ENCODE results near the gene PLD5.
"Not testable (repeated sequence)": the region's sequence is repeated elsewhere in the genome, so short reads cannot be mapped to it uniquely, and the experiment has no call there.

The PLD5 gene

DNA sequence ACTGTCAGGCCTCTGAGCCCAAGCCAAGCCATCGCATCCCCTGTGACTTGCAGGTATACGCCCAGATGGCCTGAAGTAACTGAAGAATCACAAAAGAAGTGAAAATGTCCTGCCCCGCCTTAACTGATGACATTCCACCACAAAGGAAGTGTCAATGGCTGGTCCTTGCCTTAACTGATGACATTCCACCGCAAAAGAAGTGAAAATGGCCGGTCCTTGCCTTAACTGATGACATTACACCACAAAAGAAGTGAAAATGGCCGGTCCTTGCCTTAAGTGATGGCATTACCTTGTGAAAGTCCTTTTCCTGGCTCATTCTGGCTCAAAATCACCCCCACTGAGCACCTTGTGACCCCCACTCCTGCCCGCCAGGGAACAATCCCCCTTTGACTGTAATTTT lies 314.2 kb downstream of the PLD5 start:
- DNase-seq (ENCODE audit: low spot score) = not testable (repeated sequence)

DNA sequence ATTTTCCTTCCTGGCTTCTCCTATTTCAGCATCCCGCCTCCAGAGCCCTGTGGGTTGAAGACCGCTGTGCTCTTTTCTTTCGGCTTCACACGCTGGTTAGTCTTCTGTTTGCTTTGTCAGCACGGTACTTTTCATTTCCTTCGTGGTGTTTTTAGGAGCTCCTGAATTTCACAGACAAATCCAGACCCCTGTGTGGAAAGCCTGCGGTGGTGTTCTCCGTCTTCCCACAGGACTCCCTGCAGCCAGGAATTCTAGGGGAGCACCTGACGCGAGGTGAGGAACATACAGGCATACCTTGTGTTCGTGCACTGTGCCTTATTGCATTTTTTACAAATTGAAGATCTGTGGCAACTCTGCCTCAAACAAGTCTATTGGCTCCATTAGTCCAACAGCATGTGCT lies 315.4 kb downstream of the PLD5 start:
- no peak for DNase-seq (ENCODE audit: low spot score)

DNA sequence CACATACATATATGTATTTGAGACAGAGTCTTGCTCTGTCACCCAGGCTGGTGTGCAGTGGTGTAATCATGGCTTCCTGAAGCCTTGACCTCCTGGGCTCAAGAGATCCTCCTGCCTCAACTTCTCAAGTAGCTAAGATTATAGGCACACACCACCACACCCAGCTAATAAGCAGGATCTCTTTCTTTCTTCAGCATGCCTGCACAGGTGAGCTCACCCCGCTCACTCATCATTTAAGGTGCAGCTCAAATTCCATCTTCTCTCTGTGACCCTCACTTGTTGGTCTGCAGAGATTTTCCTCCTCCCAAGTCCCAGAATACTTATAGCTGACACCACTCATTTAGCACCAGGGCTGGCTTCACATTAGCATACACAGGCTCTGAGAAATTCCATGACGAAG lies 316.5 kb downstream of the PLD5 start:
- DNase-seq (ENCODE audit: low spot score) = no peak

DNA sequence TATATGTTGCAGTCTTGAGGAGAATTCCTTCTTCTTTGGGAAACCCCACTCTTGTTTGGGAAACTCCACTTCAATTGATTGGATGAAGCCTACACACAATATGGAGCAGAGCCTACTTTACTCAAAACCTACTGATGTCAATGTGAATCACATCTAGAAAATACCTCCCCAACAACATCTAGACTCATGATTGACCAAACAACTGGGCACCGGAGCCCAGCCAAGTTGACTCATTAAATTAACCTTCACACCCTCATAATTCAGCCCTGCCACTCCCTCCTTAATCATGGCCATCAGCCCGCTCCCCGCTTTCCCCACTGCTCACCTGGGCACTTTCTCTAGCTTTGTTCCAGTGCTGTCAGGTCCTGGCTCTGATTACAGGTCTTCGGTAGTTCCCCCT lies 317.5 kb downstream of the PLD5 start:
- no peak for DNase-seq (ENCODE audit: low spot score)

- no peak for DNase-seq (ENCODE audit: low spot score)
These were observed 318.6 kb downstream of the PLD5 start for GRCh38 chr1:242205622-242206489.

DNA sequence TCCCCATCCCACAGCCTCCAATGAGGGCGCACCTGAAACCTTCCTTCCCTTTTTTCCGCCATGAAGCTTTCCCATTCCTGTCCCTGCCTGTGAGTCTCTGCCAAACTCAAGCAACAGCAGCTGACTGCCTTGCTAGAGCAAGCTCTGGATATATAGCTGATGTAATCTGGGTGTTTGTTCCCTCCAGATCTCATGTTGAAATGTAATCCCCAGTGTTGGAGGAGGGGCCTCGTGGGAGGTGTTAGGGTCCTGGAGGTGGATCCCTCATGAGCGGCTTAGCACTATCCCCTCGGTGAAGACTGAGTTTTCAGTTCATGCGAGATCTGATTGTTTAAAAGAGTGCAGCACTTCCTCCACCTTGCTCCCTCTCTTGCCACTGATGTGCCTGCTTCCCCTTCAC lies 321.2 kb downstream of the PLD5 start:
- no peak for DNase-seq (ENCODE audit: low spot score)

- DNase-seq (ENCODE audit: low spot score) = no peak
These were observed 323.4 kb downstream of the PLD5 start for GRCh38 chr1:242201090-242201489.

DNA sequence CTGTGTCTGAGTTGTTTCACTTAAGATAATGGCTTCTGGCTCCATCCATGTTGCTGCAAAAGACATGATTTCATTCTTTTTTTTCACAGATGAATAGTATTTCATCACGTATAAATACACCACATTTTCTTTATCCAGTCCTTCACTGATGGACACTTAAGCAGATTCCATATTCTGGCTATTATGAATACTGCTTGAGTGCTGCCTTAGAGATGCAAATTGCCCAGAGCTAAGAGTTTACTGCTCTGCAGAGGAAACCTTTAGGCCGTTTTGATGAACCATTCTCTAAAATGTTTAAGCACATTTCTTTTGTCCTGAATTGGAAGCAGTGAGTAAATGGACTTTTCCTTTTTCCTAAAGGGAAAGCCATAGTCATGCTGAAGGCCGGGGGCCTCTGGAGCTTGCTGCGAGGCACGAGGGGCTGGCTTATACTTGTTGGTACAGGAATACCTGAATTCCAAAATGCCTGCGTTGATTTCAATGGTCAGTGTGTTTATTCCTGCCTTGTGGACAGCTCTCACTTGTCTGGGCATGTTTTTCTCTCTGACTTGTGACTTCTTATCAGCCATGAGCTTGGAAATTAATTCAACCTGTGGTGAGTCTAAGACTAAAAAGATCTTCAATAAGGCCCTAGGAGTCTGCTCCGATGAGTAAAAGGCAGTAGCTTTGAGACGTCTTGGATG lies 324.6 kb downstream of the PLD5 start:
- no peak for DNase-seq (ENCODE audit: low spot score)

- no peak for DNase-seq (ENCODE audit: low spot score)
These were observed 326.3 kb downstream of the PLD5 start for GRCh38 chr1:242197907-242198820.

DNA sequence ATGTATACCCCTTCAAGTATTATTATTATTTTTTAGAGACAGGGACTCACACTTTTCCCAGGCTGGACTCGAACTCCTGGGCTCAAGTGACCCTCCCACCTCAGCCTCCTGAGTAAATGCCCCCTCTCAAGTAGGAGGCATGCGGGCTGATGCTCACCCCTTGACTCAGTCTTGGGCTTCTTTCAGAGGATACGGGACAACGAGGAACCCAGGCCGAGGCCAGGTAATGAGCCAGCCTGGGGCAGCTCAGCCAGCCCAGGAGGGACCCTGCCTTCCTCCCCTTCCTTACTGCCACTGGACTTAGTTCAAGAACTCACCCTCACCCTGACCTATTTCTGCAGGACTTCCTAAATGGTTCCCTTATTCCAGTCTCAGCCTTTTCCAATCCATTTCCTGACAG lies 327.6 kb downstream of the PLD5 start:
- no peak for DNase-seq (ENCODE audit: low spot score)

- DNase-seq (ENCODE audit: low spot score) = no peak
These were observed 328.4 kb downstream of the PLD5 start for GRCh38 chr1:242196101-242196500.

DNA sequence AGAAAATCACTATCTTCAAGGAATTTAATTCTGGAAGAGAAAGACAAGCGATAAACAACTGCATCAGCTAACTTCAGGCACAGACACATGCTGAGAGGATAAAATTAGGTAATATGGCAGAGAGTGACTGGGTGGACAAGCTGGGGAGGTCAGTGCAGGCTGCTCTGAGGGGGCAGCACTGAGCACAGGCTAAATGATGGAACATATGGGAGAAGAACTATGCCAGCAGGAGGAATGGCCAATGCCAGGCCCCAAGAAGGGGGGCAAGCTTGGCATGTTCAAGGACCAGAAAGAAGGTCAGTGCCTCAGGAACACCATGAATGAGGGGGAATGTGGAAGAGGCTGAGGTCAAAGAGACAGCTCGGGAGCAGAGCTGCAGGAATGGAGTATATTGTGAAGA lies 334.9 kb downstream of the PLD5 start:
- no peak for DNase-seq (ENCODE audit: low spot score)

- no peak for DNase-seq (ENCODE audit: low spot score)
These were observed 336.7 kb downstream of the PLD5 start for GRCh38 chr1:242187816-242188215.

DNA sequence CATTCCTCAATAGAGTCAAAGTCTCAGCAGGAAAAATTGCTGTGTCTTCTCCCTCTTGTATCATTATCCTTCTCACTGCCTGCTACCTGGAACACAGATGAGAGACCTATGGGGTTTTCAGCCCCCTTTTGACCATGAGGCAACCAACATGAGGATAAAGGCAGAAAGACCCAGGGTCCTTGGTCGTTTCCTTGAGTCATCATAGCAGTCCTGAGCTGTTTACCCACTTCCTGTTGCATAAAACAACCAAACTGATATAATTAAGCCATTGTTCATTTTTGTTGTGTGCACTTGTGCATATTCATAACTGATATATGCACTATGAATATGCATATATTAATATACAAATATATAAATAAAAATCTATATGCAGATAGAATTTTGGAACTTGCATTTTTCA lies 337.3 kb downstream of the PLD5 start:
- no peak for DNase-seq (ENCODE audit: low spot score)

DNA sequence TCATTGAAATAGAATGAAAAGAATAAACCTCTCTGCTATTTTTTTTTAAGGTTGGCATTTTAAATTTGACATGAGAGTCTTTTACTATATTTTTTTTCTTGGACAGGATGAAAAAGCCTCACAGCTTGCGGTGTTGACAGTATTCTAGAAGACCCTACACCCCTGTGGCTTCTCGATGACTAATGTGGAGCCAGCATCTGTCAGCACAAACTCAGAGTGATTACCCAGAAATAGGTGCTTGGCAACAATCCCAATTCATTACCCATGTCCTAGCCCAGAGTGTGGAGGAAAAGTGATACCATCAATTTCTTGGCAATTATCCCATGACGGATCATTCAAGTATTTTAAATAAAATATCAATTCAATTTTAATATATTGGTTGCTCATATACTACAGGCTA lies 338.8 kb downstream of the PLD5 start:
- DNase-seq (ENCODE audit: low spot score) = no peak

DNA sequence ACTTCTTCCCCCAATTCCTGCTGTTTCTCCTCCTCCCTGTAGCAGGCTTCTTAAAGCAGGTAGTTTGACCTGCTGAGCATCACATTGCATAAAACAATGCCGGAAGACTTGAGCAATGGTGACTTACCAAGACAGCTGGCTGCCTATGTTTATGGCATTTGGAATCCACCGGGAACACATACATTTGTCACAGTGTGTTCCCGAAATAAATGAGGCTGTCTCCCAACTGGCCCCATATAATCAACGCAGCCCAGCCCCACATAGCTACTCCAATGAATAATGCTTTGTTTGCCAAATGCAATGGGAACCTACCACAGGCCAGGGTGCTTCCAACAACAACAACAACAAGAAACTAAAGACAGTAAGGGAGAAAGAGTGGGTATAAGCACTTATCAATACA lies 339.5 kb downstream of the PLD5 start:
- no peak for DNase-seq (ENCODE audit: low spot score)

- not testable (repeated sequence) for DNase-seq (ENCODE audit: low spot score)
These were observed 344.7 kb downstream of the PLD5 start for GRCh38 chr1:242179767-242180166.

GRCh38 chr1:242178924-242179708 lies 345.4 kb downstream of the PLD5 start:
- DNase-seq (ENCODE audit: low spot score) = no peak

DNA sequence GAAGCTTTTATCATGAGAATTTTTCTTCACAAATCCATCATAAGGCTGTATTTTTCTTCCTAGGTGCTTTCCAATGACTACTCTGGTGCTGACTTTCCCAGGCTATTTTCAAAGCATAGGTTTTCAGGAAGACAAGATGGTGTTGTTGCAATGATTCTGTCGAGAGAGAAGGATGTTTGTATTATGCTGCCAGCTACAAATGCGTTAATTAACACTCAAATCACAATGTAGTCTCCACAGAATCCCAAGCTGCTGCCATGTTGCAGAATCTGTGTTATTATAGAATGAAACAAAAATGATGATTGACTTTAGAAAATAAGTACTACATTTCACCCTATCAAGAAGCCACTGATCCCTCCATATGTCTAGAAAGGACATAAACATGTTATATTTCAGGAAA lies 346.1 kb downstream of the PLD5 start:
- no peak for DNase-seq (ENCODE audit: low spot score)

GRCh38 chr1:242162140-242162539 lies 362.4 kb downstream of the PLD5 start:
- DNase-seq (ENCODE audit: low spot score) = no peak

DNA sequence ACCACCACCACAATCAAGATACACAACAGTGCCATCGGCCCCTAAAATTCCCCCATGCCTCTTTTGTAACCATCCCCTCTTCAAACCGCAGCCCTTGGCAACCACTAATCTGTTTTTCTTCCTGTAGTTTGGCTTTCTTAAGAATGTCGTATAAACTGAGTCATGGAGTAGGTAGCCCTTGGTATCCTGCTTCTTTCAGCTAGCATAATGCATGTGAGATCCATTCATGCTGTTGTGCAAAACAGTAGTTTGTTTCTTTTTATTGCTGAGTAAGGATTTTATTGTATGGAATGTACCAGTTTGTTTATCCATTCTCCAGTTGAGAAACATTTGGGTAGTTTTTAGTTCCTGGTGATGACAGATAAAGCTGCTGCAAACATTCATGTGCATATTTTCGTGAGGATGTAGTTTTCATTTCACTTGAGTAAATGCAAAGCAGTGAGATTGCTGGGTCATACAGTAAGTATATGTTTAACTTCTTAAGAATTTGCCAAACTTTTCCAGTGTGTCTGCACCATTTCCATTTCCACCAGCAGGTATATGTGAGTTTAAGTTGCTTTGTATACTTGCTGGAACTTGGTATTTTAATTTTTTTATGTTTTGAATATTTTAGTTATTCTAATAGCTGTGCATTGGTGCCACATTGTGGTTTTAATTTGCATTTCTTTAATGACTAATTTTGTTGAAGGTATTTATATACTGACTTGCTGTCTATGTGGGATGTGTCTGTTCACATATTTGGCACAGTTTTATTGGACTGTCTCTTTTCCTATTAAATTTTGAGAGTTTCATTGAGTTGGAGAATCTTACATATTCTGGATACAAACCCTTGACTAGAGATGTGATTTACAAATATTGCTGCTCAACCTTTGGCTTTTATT lies 377.2 kb downstream of the PLD5 start:
- no peak for DNase-seq (ENCODE audit: low spot score)

Data from D341Med (cell line).